Endothelial cell of umbilical vein (primary cell): ENCODE measurements around the gene SPAG8. TPM values are rescaled to one million over a fixed set of nuclear protein-coding genes. Genes with fewer than 3 reads are reported as not detected.

ENCODE experiments used
- BruUV-seq: library from RNA; stranded (reverse); fragments of 400-500 nt; replicated peaks from 2 replicates; lab custom pipeline; 2021; lab: Mats Ljungman, UMichigan
- CTCF ChIA-PET: fragments of 300-600, 350-600 bp; sonication (Branson Sonifier 250); formaldehyde crosslinking; loops from one replicate; lab custom pipeline; 2021; ENCODE audit warnings: antibody characterized with exemption, inconsistent platforms; lab: Charles Lee
- POLR2A ChIA-PET: fragments of 300-600, 350-600 bp; sonication (Branson Sonifier 250); formaldehyde crosslinking; loops from one replicate; lab custom pipeline; 2021; ENCODE audit warnings: antibody characterized with exemption, inconsistent platforms; lab: Charles Lee
- DNase-seq: peaks from one replicate; pipeline ENCODE4 v3.0.0-alpha.2; 2011; ENCODE audit warnings: low read depth, low spot score
- FAIRE-seq: peaks from 2 replicates; lab custom pipeline; 2011; peaks lifted over from hg19 to GRCh38; lab: Jason Lieb, UNC
- H2AFZ ChIP-seq: 2 replicates; pipeline ENCODE4 v1.6.0; 2012; ENCODE audit warnings: low read depth, low read length, control low read depth, inconsistent platforms
- H3K27ac ChIP-seq: 2 replicates; pipeline ENCODE4 v1.5.1; 2011; ENCODE audit warnings: low read depth, mild to moderate bottlenecking, control low read depth, low read length, moderate library complexity; ENCODE audit not compliant: insufficient read depth
- H3K27me3 ChIP-seq, 2 experiments: 2 replicates each; pipeline versions ENCODE4 v1.6.0 to v1.6.1; 2011; ENCODE audit warnings: low read length in 2 of 2, mixed read lengths in 1 of 2; ENCODE audit not compliant: control insufficient read depth in 2 of 2, insufficient read depth in 2 of 2
- H3K36me3 ChIP-seq, 2 experiments: 2 replicates in 1 of 2; 3 replicates in 1 of 2; pipeline ENCODE4 v1.5.1; 2011; ENCODE audit warnings: low read length in 2 of 2, mild to moderate bottlenecking in 1 of 2, moderate library complexity in 1 of 2; ENCODE audit not compliant: control insufficient read depth in 2 of 2, insufficient read depth in 2 of 2; ENCODE audit errors: extremely low read depth in 1 of 2
- H3K4me1 ChIP-seq: 3 replicates; pipeline ENCODE4 v1.5.1; 2011; ENCODE audit warnings: mild to moderate bottlenecking, low read length; ENCODE audit not compliant: control insufficient read depth, insufficient read depth; ENCODE audit errors: extremely low read depth
- H3K4me2 ChIP-seq: 2 replicates; pipeline ENCODE4 v1.6.1; 2011; ENCODE audit warnings: low read length, control low read depth, mixed read lengths; ENCODE audit not compliant: insufficient read depth
- H3K4me3 ChIP-seq, 3 experiments: fragments of 200-600 bp in 1 of 3; sonication (generic), shearing (Covaris generic) in 1 of 3; replicated peaks in 1 of 3; 2 replicates each; pipeline ENCODE4 v1.5.1; 2011 to 2016; ENCODE audit warnings: control low read depth in 3 of 3, low read length in 3 of 3, mild to moderate bottlenecking in 2 of 3, inconsistent platforms in 1 of 3, low read depth in 1 of 3, moderate library complexity in 1 of 3; ENCODE audit not compliant: insufficient read depth in 1 of 3
- H3K79me2 ChIP-seq: 2 replicates; pipeline ENCODE4 v1.6.0; 2012; ENCODE audit warnings: low read length, inconsistent platforms; ENCODE audit not compliant: control insufficient read depth, insufficient read depth
- H3K9ac ChIP-seq: replicated peaks from 2 replicates; pipeline ENCODE3; 2011; ENCODE audit warnings: low read length, control low read depth; ENCODE audit not compliant: insufficient read depth; ENCODE audit errors: extremely low read depth
- H3K9me1 ChIP-seq: replicated peaks from 3 replicates; pipeline ENCODE4 v1.6.0; 2011; ENCODE audit warnings: mild to moderate bottlenecking, low read length; ENCODE audit not compliant: control insufficient read depth, insufficient read depth; ENCODE audit errors: extremely low read depth
- H3K9me3 ChIP-seq: replicated peaks from 2 replicates; pipeline ENCODE4 v1.5.1; 2012; ENCODE audit warnings: low read length, inconsistent platforms; ENCODE audit not compliant: control insufficient read depth, insufficient read depth
- H4K20me1 ChIP-seq: replicated peaks from 2 replicates; pipeline ENCODE3; 2011; ENCODE audit warnings: mild to moderate bottlenecking, low read length; ENCODE audit not compliant: control insufficient read depth, insufficient read depth; ENCODE audit errors: extremely low read depth
- GATA2 ChIP-seq: IDR thresholded peaks from 2 replicates; pipeline ENCODE4 v1.7.0; 2011; ENCODE audit warnings: low read depth, mild to moderate bottlenecking, moderate library complexity, mixed read lengths, low read length; ENCODE audit not compliant: insufficient read length, insufficient read depth
- JUN ChIP-seq: IDR thresholded peaks from 2 replicates; pipeline ENCODE4 v1.6.1; 2011; ENCODE audit warnings: borderline replicate concordance, low read depth; ENCODE audit not compliant: insufficient read length, insufficient read depth
- MYC ChIP-seq: IDR thresholded peaks from one replicate; pipeline ENCODE4 v1.6.1; 2011; ENCODE audit warnings: mild to moderate bottlenecking, low read depth, low read length
- POLR2A ChIP-seq: IDR thresholded peaks from 2 replicates; pipeline ENCODE4 v1.6.1; 2012; ENCODE audit warnings: low read depth, mild to moderate bottlenecking, control low read depth, low read length
- POLR2AphosphoS5 ChIP-seq: IDR thresholded peaks from 2 replicates; pipeline ENCODE4 v1.6.1; 2012; ENCODE audit warnings: low read depth, mild to moderate bottlenecking, control low read depth, low read length, moderate library complexity; ENCODE audit not compliant: insufficient read depth
- dilution Hi-C: fragments of 300-500 bp; cut with MboI; formaldehyde crosslinking; loops from one replicate; pipeline ENCODE4 v1.15.0; 2019; ENCODE audit warnings: low sequenced_read_pairs; ENCODE audit not compliant: extremely low pct_ligation_motif_present
- intact Hi-C: fragments of 100-400 bp; cut with micrococcal nuclease; formaldehyde crosslinking; loops from one replicate; pipeline ENCODE4 v1.10.0; 2022
- polyA plus RNA-seq, 4 experiments: library from polyadenylated mRNA; depleted of rRNA in 3 of 4; stranded (reverse) in 3 of 4; unstranded in 1 of 4; fragments of >200 nt; gene quantifications; 2 replicates each; pipeline versions ENCODE4 v1.2.1 to v1.2.3, GENCODE V29; 2011 to 2012; ENCODE audit warnings: missing spikeins in 1 of 4
- total RNA-seq: library from RNA; stranded (reverse); gene quantifications from 2 replicates; pipeline ENCODE4 v1.2.3, GENCODE V29; 2021
- TF ChIP-seq, protein P1 (sequence below), 2 donors: IDR thresholded peaks; 1 replicate in 1 of 2; 2 replicates in 1 of 2; pipeline ENCODE4 v1.5.1; 2011; ENCODE audit warnings: low read length in 2 of 2, mild to moderate bottlenecking in 2 of 2, moderate library complexity in 2 of 2, control low read depth in 1 of 2, inconsistent platforms in 1 of 2, low read depth in 1 of 2; ENCODE audit not compliant: insufficient read depth in 1 of 2; ENCODE audit errors: extremely low read depth in 1 of 2

Gene SPAG8
- total and polyA plus RNA-seq, 2 donors (not counting 3 experiments of a cell fraction or from before 2014, with no cell fraction given): 0.21 to 0.69 TPM

DNA sequence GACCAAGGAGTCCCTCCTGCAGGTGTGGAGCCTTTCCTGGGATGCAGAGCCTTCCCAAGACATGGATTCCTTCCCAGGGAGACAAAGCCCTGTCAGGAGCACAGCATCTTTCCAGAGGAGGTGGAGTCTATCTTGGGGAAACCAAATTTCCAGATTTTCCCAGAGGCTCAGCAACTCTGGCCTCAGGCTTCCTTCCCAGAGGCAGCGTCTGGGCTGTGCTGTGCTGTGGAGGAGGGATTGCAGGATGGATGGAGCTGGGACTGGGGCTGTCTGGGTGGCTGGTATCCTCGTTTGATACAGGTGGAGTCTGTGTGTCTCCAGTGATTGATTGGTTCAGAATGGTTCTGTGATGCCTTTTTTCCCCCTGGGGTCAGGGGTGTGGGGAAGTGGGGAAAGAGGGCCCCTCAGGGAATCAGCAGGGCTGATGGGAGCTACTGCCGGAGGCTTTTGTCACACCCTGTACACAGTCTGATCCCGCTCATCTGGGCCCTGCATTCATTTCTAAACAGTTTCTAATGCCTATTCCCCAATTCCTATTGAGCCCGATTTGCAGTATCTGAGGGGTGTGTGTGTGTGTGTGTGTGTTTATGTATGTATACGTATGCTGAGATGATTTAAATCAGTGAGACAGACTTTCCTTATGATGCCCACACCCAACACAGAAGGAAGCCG is 42.2 kb upstream of the SPAG8 start:
- no peak for DNase-seq
- dilution Hi-C loops (no loop called here), intact Hi-C loops (no loop called here)
- H3K27me3 ChIP-seq: peaks cover 22 to 41% of the 10 kb centered on the region in 2 experiments
- H3K9me3 ChIP-seq: no peaks in the 10 kb centered on the region
- CTCF ChIA-PET: interaction anchor here (1.3 to 1.4 kb wide), 2 partner anchors 28 to 64 kb away, joined by 3 to 5 read pairs; no protein-coding TSS in a partner anchor
- no peak overlapping the region for H3K9ac ChIP-seq
- no peak overlapping the region for H3K27ac ChIP-seq
- BruUV-seq: no TSS peak
- POLR2A ChIA-PET: no interaction called here
- no peak overlapping the region for H3K4me3 ChIP-seq
- no peaks in the 10 kb centered on the region for H3K79me2 ChIP-seq
- H2AFZ ChIP-seq: no peak overlapping the region
- H4K20me1 ChIP-seq: no peaks in the 10 kb centered on the region
- TF ChIP-seq GATA2: no peak
- TF ChIP-seq POLR2AphosphoS5: no peak
- TF ChIP-seq, protein P1, sequence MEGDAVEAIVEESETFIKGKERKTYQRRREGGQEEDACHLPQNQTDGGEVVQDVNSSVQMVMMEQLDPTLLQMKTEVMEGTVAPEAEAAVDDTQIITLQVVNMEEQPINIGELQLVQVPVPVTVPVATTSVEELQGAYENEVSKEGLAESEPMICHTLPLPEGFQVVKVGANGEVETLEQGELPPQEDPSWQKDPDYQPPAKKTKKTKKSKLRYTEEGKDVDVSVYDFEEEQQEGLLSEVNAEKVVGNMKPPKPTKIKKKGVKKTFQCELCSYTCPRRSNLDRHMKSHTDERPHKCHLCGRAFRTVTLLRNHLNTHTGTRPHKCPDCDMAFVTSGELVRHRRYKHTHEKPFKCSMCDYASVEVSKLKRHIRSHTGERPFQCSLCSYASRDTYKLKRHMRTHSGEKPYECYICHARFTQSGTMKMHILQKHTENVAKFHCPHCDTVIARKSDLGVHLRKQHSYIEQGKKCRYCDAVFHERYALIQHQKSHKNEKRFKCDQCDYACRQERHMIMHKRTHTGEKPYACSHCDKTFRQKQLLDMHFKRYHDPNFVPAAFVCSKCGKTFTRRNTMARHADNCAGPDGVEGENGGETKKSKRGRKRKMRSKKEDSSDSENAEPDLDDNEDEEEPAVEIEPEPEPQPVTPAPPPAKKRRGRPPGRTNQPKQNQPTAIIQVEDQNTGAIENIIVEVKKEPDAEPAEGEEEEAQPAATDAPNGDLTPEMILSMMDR (IDR thresholded peaks at IDR 0.05; ENCODE audit: extremely low read depth in 1 of 2, insufficient read depth in 1 of 2, low read depth in 1 of 2, low read length in 2 of 2): no peak
- TF ChIP-seq POLR2A: no peak
- no peak for TF ChIP-seq MYC
- TF ChIP-seq JUN: no peak
- no peak for FAIRE-seq
- no peaks in the 10 kb centered on the region for H3K9me1 ChIP-seq
- no peaks in the 10 kb centered on the region for H3K4me1 ChIP-seq
- H3K36me3 ChIP-seq: no peaks in the 10 kb centered on the region
- no peak overlapping the region for H3K4me2 ChIP-seq
